COLO829 (cell line): Measurements from ENCODE around the gene FXYD7.
A peak's percentile ranks its signal among the peaks of the same experiment; 100 is the strongest.
"Not testable (repeated sequence)": the region's sequence is repeated elsewhere in the genome, so short reads cannot be mapped to it uniquely, and the experiment has no call there.

Source experiments
- DNase-seq: peaks from one replicate; pipeline ENCODE4 v3.0.0; 2012; ENCODE audit warnings: low spot score

The FXYD7 gene

GRCh38 chr19:35144600-35145436 is 1.8 kb downstream of the FXYD7 start:
- DNase-seq = no peak

DNA sequence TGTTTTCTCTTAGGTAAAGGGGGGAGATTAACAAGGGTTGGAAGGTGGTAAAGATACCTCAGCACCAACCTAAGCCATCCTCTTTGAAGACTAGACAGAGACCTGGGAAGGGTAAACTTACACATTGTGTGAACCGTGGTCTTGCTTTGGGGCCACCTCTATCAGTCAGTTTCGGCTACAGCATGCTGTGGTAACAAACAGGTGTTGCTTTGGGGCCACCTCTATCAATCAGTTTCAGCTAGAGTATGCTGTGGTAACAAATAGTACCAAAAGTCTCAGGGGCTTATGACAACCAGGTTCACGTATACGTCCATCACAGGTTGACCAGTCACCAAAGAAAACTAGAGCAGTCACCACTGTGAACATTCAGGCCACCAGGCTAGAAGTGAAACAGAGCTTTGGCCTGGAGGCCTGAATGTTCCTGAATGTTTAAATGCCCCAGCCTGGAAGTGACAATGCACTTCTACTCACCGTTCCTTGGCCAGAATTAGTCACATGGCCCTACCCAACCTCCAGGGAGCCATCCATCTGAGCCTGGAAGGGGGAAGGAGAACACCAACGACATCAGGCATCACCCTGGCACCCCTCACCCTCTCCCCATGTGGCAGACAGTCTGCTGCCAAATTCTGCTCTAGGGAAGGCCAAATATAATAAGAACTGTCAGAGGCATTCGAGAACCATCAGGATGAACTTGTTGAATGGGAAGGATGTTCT is 3.8 kb downstream of the FXYD7 start:
- no peak for DNase-seq

DNA sequence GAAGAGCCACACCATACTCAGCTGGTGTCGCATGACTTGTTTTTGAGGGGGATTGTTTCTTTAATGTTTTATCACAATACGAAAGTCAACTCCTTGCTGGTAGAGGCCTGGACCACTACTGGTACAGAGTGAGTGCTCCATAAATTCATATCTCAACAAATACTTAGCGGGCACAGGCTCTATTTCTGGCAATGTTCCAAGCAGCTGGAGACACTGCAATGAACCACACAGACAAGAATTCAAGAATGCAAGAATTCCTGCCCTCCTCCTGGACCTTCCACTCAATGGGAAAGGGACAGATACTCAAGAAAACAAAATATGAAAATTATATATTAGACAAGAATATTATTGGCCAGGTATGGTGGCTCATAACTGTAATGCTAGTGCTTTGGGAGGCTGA is 6.4 kb downstream of the FXYD7 start:
- no peak for DNase-seq

DNA sequence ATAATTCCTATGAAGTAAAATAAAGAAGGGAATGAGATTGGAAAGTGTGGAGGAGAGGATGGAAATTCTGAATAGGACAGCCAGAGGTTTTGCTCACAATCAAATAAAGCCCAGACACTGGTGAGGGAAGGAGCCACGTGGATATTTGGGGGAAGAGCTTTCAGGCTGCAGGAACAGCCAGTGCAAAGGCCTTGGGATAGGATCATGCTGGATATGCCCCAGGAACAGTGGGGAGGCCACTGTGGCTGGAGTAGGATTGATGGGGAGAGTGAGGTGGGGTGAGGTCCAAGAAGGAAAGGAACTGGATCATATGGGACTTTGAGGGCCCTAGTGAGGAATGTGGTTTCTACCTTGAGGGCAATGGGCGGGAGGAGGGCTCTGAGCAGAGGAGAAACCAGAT is 7.4 kb downstream of the FXYD7 start:
- no peak for DNase-seq

DNA sequence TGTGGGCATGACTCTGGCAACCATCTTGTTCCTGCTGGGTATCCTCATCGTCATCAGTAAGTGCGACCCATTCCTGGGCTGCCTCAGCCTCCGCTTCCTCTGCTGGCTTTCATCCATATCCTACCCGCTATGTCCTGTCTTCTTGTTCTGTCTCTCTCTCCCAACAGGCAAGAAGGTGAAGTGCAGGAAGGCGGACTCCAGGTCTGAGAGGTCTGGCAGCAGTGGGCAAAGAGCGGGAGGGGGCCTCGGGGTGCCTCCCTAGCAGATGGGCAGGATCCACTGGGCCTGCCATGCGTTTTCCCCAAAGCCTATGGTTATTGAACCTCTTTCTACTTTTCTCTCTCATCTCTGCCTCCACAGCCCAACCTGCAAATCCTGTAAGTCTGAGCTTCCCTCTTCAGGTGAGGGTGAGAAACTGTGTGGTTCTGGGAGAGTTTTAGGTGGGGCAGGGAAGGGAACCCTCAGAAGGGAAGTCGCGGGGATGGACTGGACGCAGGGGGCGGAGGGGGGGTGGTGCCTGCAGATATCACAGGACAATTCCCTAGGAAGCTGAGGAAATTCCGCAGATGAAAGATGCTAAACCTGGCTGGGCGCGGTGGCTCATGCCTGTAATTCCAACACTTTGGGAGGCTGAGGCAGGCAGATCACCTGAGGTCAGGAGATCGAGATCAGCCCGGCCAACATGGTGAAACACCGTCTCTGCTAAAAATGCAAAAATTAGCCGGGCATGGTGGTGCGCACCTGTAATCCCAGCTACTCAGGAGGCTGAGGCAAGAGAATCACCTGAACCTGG is 8.4 kb downstream of the FXYD7 start:
- no peak for DNase-seq

GRCh38 chr19:35153129-35153522 is 10.1 kb downstream of the FXYD7 start:
- DNase-seq = not testable (repeated sequence)

DNA sequence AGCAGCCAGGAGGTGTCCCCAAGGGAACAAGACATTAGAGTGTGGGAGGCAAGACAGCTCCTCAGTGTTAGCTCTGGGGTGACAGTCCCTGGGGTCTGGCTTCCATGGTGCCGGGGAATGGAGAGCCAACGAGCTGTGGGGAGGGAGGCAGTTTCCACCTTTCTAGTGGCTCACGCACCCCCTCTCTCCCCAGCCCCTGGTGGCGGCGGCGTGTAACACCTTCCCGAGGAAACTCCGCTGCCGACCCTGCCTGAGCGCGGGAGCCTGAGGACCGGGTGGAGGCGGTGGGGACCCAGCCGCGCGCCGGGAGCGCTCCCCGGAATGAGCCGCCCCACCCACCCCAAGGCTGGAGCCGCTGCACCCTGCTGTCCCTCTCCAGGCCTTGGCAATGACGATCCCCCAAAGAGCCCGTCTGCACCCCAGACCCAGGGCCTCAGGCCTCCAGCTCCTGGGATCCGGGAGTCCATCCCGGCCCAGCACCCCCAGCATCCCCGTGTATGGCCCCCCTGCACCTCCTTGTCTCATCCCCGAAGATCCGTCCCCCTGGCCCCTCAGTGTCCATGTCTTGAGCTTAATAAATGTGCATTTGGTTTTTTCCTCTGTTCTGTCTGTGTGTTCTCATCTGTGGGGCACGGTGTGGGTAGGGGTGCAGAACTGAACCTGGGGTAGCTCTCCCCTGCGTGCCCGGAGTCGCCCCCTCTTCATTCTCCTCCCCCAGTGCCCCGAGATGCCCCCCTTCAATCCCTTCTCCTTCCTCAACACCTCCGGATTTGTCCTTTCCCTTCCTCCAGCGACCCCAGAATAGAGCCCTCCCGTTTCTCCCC is 10.9 kb downstream of the FXYD7 start:
- DNase-seq = no peak

GRCh38 chr19:35154525-35155406 is 11.7 kb downstream of the FXYD7 start, which contains the start of gene FXYD5:
FXYD5 (plus strand) TSS chr19:35154735; CDS start chr19:35155551, 816 bp downstream.
- peak; percentile 66 for DNase-seq

- DNase-seq = no peak
These were observed 12.4 kb downstream of the FXYD7 start for GRCh38 chr19:35155441-35155840.

GRCh38 chr19:35155981-35156672 is 13.1 kb downstream of the FXYD7 start:
- DNase-seq = no peak

GRCh38 chr19:35156673-35157014 is 13.6 kb downstream of the FXYD7 start:
- no peak for DNase-seq

DNA sequence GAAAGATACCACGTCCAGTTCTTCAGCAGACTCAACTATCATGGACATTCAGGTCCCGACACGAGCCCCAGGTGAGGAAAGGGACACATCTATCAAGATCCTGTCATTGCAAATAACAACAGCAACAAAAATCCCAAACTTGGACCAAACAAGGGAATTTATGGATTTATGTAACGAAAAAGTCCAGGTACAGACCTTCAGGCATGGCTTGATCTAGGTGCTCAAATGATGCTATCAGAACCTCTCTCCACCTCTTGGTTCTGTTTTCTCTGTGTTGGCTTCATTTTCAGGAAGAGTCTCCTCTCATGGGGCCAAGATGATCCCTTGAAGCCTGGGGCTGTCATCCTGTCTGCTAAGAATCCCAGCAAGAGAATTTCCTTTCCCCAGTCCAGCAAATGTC is 14.4 kb downstream of the FXYD7 start:
- no peak for DNase-seq

DNA sequence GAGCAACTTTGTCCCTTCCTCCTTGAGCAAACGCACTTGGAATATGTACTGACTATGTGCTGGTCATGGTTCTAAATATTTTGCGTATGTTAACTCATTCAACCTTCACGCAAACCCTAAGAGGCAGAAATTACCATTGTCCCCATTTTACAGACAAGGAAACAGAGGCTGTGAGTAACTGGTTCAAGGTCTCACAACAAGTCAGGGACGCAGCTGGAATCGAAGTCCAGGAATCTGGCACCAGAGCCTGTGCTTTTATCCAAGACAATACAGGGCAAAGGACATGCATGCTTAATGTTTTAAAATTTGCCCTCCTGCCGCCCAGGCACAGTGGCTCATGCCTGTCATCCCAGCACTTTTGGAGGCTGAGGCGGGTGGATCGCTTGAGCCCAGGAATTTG is 16.6 kb downstream of the FXYD7 start:
- no peak for DNase-seq

DNA sequence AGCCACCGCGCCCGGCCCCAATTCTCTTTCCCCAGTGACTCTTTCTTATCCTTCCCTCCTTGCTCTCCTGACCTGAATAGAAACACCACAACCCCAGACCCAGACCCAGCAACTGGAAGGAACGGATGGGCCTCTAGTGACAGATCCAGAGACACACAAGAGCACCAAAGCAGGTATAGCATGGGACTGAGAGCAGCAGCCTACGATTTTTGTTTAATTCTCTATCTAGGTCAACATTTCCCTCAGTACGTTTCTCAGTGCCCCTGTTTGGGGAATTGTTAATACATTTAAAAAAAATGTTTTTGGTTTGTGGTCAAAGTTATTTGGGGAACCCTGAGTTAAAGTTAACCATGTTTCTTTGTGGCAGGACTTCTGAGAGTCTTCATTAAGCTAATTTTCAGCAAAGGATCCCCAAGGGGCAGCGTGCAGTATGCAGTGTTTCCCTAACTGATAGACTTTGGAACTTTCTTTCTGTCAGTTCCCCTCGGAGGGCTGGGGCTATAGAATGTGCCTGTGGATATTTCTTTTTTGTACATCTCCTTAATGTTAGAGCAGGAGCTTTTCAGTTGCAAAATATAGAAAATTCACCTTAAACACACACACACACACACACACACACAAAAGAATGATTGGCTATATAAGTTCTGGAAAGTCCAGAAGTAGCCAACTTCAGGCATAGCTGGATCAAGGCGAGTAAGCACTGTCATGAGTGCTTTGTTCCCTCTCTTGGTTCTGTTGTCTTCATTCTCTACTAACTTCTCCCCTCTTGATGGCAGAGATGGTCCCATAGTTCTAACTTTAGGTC is 17.8 kb downstream of the FXYD7 start:
- DNase-seq = no peak

GRCh38 chr19:35161434-35161743 is 18.3 kb downstream of the FXYD7 start:
- DNase-seq = no peak

DNA sequence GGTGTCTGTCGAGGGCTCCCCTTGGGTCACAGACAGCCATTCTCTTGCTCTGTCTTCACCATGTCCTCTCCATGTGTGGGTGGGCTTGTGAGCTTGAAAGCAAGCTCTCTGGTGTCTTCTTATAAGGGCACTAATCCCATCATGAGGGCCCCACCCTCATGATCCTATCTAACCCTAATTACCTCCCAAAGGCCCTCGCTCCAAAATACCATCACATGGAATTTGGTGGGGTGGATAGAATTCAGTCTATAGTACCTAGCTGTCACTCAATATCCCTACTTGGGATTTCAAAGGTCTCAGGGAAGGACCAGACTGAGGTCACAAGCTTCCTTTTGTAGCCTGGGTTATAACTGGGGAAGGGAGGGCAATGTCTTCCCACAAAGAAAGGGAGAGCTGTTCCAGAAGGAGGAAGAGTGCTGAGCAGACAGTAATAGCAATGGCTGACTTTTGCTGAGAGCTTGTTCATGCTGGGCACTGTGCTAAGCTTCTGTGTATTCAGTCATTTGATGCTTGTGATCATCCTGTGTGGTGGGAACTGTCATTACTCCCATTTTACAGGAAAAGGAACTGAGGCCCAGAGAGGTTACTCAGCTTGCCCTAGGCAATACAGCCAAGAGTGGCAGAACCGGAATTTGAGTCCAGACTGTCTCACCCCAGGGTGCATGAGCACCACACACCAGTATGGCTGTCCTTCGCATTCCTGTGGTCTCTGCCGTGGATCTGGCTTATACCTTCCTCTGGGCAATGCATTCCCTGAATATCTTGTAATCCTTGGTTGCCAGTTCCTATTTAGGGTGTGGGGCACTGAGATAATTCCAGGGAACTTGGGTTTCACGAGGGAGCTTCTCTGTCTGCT is 19.6 kb downstream of the FXYD7 start:
- DNase-seq = no peak

- DNase-seq = peak; percentile 91
These were observed 21.4 kb downstream of the FXYD7 start for GRCh38 chr19:35164418-35164817.

DNA sequence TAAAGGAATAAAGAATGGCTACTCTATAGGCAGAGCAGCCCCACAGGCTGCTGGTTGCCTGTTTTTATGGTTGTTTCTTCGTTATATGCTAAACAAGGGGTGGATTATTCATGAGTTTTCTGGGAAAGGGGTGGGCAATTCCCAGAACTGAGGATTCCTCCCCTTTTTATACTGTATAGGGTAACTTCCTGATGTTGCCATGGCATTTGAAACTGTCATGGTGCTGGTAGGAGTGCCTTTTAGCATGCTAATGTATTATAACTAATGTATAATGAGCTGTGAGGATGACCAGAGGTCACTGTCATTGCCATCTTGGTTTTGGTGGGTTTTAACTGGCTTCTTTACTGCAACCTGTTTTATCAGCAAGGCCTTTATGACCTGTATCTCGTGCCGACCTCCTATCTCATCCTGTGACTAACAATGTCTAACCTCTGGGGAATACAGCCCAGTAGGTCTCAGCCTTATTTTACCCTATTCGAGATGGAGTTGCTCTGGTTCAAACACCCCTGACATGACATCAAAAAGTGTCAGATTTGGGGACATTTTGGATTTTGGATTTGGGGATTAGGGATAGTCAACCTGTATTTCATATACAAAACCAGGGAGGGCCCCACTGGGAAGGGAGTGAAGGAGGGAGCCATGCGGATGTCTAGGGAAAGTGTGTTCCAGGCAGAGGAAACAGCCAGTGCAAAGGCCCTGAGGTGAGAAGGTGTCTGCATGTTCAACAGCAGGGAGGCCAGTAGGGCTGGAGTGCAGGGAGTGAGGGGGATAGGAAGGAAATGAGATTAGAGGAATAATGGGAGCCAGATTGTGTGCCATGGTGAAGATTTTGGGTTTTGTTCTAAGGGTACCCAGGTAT is 22.4 kb downstream of the FXYD7 start:
- DNase-seq = no peak
